SK-N-DZ (cell line): Measurements from ENCODE around the gene OGFOD3.

Experiments used
- DNase-seq: peaks from one replicate; pipeline ENCODE4 v3.0.0-alpha.2; 2015; ENCODE audit warnings: low spot score

OGFOD3 gene

GRCh38 chr17:82407255-82407654, 11.1 kb downstream of the OGFOD3 start:
- no peak for DNase-seq

GRCh38 chr17:82406131-82406671, 12.2 kb downstream of the OGFOD3 start:
- no peak for DNase-seq

- DNase-seq, result no peak
These were observed 13.3 kb downstream of the OGFOD3 start for GRCh38 chr17:82405051-82405450.

GRCh38 chr17:82403662-82404660, 14.4 kb downstream of the OGFOD3 start:
- no peak for DNase-seq

GRCh38 chr17:82402865-82403264, 15.5 kb downstream of the OGFOD3 start:
- no peak for DNase-seq

GRCh38 chr17:82400830-82401229, 17.6 kb downstream of the OGFOD3 start:
- DNase-seq, result no peak

GRCh38 chr17:82400206-82400605, 18.2 kb downstream of the OGFOD3 start:
- no peak for DNase-seq

GRCh38 chr17:82399601-82400101, 18.7 kb downstream of the OGFOD3 start:
- DNase-seq, result no peak

- DNase-seq, result no peak
These were observed 19.3 kb downstream of the OGFOD3 start for GRCh38 chr17:82399041-82399441.

GRCh38 chr17:82397449-82398335, 20.7 kb downstream of the OGFOD3 start:
- no peak for DNase-seq

GRCh38 chr17:82396601-82397435, 21.6 kb downstream of the OGFOD3 start:
- no peak for DNase-seq

GRCh38 chr17:82394278-82394677, 24.1 kb downstream of the OGFOD3 start:
- DNase-seq, result no peak

GRCh38 chr17:82392941-82393340, 25.4 kb downstream of the OGFOD3 start:
- DNase-seq, result no peak

- no peak for DNase-seq
These were observed 26.0 kb downstream of the OGFOD3 start for GRCh38 chr17:82392209-82392920.

GRCh38 chr17:82391496-82392066, 26.8 kb downstream of the OGFOD3 start:
- no peak for DNase-seq

GRCh38 chr17:82390860-82391435, 27.4 kb downstream of the OGFOD3 start:
- DNase-seq, result no peak

GRCh38 chr17:82390015-82390859, 28.1 kb downstream of the OGFOD3 start:
- no peak for DNase-seq

- DNase-seq, result no peak
These were observed 29.0 kb downstream of the OGFOD3 start for GRCh38 chr17:82389379-82389778.

GRCh38 chr17:82388922-82389283, 29.5 kb downstream of the OGFOD3 start:
- no peak for DNase-seq
